ENCODE measurements around the gene CIAO2B. TPM values are rescaled to one million over a fixed set of nuclear protein-coding genes. Genes with fewer than 3 reads are reported as not detected.

Gene CIAO2B
- total RNA-seq, 4 donors from 2014 or later, result 83.1 to 101 (median 95.5) TPM

- Histone ChIP-seq H3K27me3 (peaks cover 0 to 3% (median 0%) of the 10 kb centered on the region in 4 donors), H3K27ac (replicated peaks in 1 of 4) (no peak overlapping the region), H3K9me3 (no peaks in the 10 kb centered on the region), H3K4me1 (peaks cover 12 to 23% (median 20%) of the 10 kb centered on the region in 4 donors), H3K36me3 (peaks cover 45 to 54% (median 51%) of the 10 kb centered on the region in 4 donors), H3K4me3 (no peak overlapping the region)
- no peak for DNase-seq (ENCODE audit: extremely low spot score)
- 75% methylated on average over 5 of the region's 5 CpGs for WGBS
- intact Hi-C loops (cut with DNase I), result no loop called here
- TF ChIP-seq POLR2AphosphoS5 (IDR thresholded peaks at IDR 0.05) (no peak), POLR2A (IDR thresholded peaks at IDR 0.05; ENCODE audit: low read depth) (no peak), EP300 (IDR thresholded peaks at IDR 0.05) (no peak)
- TF ChIP-seq, protein P1, sequence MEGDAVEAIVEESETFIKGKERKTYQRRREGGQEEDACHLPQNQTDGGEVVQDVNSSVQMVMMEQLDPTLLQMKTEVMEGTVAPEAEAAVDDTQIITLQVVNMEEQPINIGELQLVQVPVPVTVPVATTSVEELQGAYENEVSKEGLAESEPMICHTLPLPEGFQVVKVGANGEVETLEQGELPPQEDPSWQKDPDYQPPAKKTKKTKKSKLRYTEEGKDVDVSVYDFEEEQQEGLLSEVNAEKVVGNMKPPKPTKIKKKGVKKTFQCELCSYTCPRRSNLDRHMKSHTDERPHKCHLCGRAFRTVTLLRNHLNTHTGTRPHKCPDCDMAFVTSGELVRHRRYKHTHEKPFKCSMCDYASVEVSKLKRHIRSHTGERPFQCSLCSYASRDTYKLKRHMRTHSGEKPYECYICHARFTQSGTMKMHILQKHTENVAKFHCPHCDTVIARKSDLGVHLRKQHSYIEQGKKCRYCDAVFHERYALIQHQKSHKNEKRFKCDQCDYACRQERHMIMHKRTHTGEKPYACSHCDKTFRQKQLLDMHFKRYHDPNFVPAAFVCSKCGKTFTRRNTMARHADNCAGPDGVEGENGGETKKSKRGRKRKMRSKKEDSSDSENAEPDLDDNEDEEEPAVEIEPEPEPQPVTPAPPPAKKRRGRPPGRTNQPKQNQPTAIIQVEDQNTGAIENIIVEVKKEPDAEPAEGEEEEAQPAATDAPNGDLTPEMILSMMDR (IDR thresholded peaks at IDR 0.05), result no peak
These were observed 9.8 kb upstream of the CIAO2B start for GRCh38 chr16:66944054-66944441.

DNA sequence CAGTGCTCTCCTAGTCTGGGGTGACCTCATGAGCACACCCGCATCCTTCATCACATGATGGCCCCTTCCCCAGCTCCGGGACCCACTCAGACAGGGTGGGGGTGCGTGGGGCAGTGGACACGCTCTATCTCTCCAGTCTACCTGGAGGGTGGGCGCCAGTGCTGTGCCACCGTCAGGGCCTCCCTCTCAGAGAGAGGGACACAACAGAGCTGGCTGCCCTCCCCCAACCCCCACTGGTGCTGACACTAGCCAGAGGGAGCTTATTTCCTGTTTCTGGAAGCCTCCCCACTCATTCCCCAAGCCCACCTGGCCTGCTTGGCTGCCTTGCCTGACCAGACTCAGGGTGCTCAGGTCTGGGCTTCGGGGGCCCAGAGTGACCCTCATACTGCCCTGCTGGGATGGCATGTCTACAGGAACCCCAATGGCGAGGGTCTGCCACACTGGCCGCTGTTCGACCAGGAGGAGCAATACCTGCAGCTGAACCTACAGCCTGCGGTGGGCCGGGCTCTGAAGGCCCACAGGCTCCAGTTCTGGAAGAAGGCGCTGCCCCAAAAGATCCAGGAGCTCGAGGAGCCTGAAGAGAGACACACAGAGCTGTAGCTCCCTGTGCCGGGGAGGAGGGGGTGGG lies 9.3 kb upstream of the CIAO2B start:
- TF ChIP-seq POLR2A (IDR thresholded peaks at IDR 0.05; ENCODE audit: low read depth) (no peak), EP300 (IDR thresholded peaks at IDR 0.05) (no peak), POLR2AphosphoS5 (IDR thresholded peaks at IDR 0.05) (no peak)
- TF ChIP-seq, protein P1 (IDR thresholded peaks at IDR 0.05), result no peak
- peaks cover 7 to 18% (median 15%) of the 10 kb centered on the region in 4 donors for H3K4me1 ChIP-seq
- H3K4me3 ChIP-seq, result no peak overlapping the region
- WGBS, result 88% methylated on average over 6 of the region's 15 CpGs
- H3K27ac ChIP-seq (replicated peaks in 1 of 4), result no peak overlapping the region
- H3K9me3 ChIP-seq, result no peaks in the 10 kb centered on the region
- intact Hi-C loops (cut with DNase I), result no loop called here
- no peak for DNase-seq (ENCODE audit: extremely low spot score)
- peaks cover 45 to 59% (median 56%) of the 10 kb centered on the region in 4 donors for H3K36me3 ChIP-seq
- H3K27me3 ChIP-seq, result no peaks in the 10 kb centered on the region

GRCh38 chr16:66942981-66943380 lies 8.8 kb upstream of the CIAO2B start:
- intact Hi-C loops (cut with DNase I), result no loop called here
- WGBS, result 76% methylated on average over 5 of the region's 5 CpGs
- no peaks in the 10 kb centered on the region for H3K27me3 ChIP-seq
- H3K4me1 ChIP-seq, result peaks cover 3 to 16% (median 12%) of the 10 kb centered on the region in 4 donors
- TF ChIP-seq, protein P1 (IDR thresholded peaks at IDR 0.05), result no peak
- TF ChIP-seq POLR2A (IDR thresholded peaks at IDR 0.05; ENCODE audit: low read depth) (no peak), POLR2AphosphoS5 (IDR thresholded peaks at IDR 0.05) (no peak), EP300 (IDR thresholded peaks at IDR 0.05) (no peak)
- H3K4me3 ChIP-seq, result no peak overlapping the region
- no peak overlapping the region for H3K27ac ChIP-seq (replicated peaks in 1 of 4)
- peaks cover 45 to 64% (median 62%) of the 10 kb centered on the region in 4 donors for H3K36me3 ChIP-seq
- no peaks in the 10 kb centered on the region for H3K9me3 ChIP-seq
- no peak for DNase-seq (ENCODE audit: extremely low spot score)

DNA sequence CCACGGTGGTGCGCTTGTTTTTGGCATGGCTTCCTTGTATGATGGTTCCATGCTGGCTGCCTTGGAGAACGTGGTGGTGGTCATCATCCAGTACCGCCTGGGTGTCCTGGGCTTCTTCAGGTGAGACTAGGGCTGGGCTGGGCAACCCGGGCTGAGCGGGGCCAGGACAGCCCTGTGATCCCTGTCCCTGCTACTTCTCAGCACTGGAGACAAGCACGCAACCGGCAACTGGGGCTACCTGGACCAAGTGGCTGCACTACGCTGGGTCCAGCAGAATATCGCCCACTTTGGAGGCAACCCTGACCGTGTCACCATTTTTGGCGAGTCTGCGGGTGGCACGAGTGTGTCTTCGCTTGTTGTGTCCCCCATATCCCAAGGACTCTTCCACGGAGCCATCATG lies 6.0 kb upstream of the CIAO2B start:
- DNase-seq (ENCODE audit: extremely low spot score), result no peak
- peaks cover 17 to 34% (median 27%) of the 10 kb centered on the region in 4 donors for H3K4me1 ChIP-seq
- peaks cover 45 to 74% (median 65%) of the 10 kb centered on the region in 4 donors for H3K36me3 ChIP-seq
- no peaks in the 10 kb centered on the region for H3K9me3 ChIP-seq
- 94% methylated on average over 9 of the region's 16 CpGs for WGBS
- intact Hi-C loops (cut with DNase I), result no loop called here
- H3K27me3 ChIP-seq, result no peaks in the 10 kb centered on the region
- H3K4me3 ChIP-seq, result no peak overlapping the region
- H3K27ac ChIP-seq (replicated peaks in 1 of 4), result no peak overlapping the region
- no peak for TF ChIP-seq EP300 (IDR thresholded peaks at IDR 0.05)
- TF ChIP-seq, protein P1 (IDR thresholded peaks at IDR 0.05), result no peak
- TF ChIP-seq POLR2A (IDR thresholded peaks at IDR 0.05; ENCODE audit: low read depth), result no peak
- no peak for TF ChIP-seq POLR2AphosphoS5 (IDR thresholded peaks at IDR 0.05)

All from esophagus muscularis mucosa (tissue), 4 donors.